Measurements from ENCODE around the gene SLC16A10.

DNA sequence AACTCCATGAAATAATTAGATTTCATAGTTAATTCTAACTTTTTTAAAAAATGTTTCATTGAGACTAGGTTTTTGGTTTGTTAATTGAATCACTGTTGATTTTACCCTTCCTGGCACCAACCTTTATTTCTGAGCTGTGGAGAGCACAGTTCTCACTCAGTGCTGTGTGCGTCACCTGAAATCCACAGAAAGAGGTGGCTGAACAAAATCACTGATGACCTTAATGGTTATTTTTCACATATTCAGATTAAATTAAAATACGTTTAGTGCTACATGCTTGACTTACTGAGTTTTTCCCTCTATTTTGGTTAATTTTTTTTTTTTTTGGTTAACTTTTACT is 89.4 kb downstream of the SLC16A10 start:
- TF ChIP-seq, protein P1, sequence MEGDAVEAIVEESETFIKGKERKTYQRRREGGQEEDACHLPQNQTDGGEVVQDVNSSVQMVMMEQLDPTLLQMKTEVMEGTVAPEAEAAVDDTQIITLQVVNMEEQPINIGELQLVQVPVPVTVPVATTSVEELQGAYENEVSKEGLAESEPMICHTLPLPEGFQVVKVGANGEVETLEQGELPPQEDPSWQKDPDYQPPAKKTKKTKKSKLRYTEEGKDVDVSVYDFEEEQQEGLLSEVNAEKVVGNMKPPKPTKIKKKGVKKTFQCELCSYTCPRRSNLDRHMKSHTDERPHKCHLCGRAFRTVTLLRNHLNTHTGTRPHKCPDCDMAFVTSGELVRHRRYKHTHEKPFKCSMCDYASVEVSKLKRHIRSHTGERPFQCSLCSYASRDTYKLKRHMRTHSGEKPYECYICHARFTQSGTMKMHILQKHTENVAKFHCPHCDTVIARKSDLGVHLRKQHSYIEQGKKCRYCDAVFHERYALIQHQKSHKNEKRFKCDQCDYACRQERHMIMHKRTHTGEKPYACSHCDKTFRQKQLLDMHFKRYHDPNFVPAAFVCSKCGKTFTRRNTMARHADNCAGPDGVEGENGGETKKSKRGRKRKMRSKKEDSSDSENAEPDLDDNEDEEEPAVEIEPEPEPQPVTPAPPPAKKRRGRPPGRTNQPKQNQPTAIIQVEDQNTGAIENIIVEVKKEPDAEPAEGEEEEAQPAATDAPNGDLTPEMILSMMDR (IDR thresholded peaks at IDR 0.05), result no peak
- no peak for TF ChIP-seq POLR2A (IDR thresholded peaks at IDR 0.05)

Measured in Peyer's patch (tissue), 4 donors.